ENCODE data around the gene MAP2K2. TPM values are rescaled to one million over a fixed set of nuclear protein-coding genes. Genes with fewer than 3 reads are reported as not detected.

The MAP2K2 gene
- total and polyA plus RNA-seq, 9 of the 15 experiments (the other 6 are each of a cell fraction or from before 2014, with no cell fraction given): 1.0 to 151 (median 58.3) TPM

GRCh38 chr19:4057931-4058692 lies 65.8 kb downstream of the MAP2K2 start:
- H3K36me3 ChIP-seq (ENCODE audit: control insufficient read depth, insufficient read depth, low read length): peaks cover 83% of the 10 kb centered on the region; the same call in 2 of the 3 replicates
- H4K20me1 ChIP-seq (replicated peaks; ENCODE audit: control insufficient read depth, insufficient read depth, low read length): peaks cover 60% of the 10 kb centered on the region
- TF ChIP-seq SIN3A (IDR thresholded peaks at IDR 0.05; ENCODE audit: borderline replicate concordance in 2 of 2, control insufficient read depth in 1 of 2, low read depth in 2 of 2, low read length in 2 of 2): peak in 1 of 2 experiments; percentile 22; a peak in 1 of 4 replicates
- no peak for TF ChIP-seq TCFL5 (CRISPR knock-in tag; conservative IDR thresholded peaks at IDR 0.05)
- TF ChIP-seq ZNF699 (CRISPR knock-in tag; IDR thresholded peaks at IDR 0.05; ENCODE audit: insufficient replicate concordance): no peak
- TF ChIP-seq TAF1 (IDR thresholded peaks at IDR 0.05; ENCODE audit: control insufficient read depth, extremely low read depth, insufficient read depth, low read length, severe bottlenecking): peak; percentile 38
- peak; percentile 93 for TF ChIP-seq ATF3 (IDR thresholded peaks at IDR 0.05)
- TF ChIP-seq ATF3 (CRISPR knock-in tag; conservative IDR thresholded peaks at IDR 0.05): no peak
- TF ChIP-seq ZNF780A (CRISPR knock-in tag; IDR thresholded peaks at IDR 0.05): no peak
- no peak for TF ChIP-seq HDAC6 (IDR thresholded peaks at IDR 0.05; ENCODE audit: low read depth, low read length)
- peak; percentile 67 to 88; a peak in 3 of 4 replicates for TF ChIP-seq UBTF (IDR thresholded peaks at IDR 0.05; ENCODE audit: borderline replicate concordance in 1 of 2, low read depth in 2 of 2, low read length in 2 of 2)
- TF ChIP-seq ELF4 (CRISPR knock-in tag; IDR thresholded peaks at IDR 0.05): no peak
- TF ChIP-seq NCOR1 (IDR thresholded peaks at IDR 0.05): peak; percentile 47
- no peak for TF ChIP-seq ZNF282 (CRISPR knock-in tag; IDR thresholded peaks at IDR 0.05)
- peak; percentile 96 for TF ChIP-seq HDAC2 (IDR thresholded peaks at IDR 0.05)
- TF ChIP-seq GMEB1 (CRISPR knock-in tag; IDR thresholded peaks at IDR 0.05): no peak
- no peak for TF ChIP-seq STAG1 (CRISPR knock-in tag; IDR thresholded peaks at IDR 0.05; ENCODE audit: borderline replicate concordance)
- TF ChIP-seq MBD2 (IDR thresholded peaks at IDR 0.05; ENCODE audit: borderline replicate concordance, low read depth): no peak

More at GRCh38 chr19:4057931-4058692, 65.8 kb downstream of the MAP2K2 start:
- no TSS peak for BruUV-seq (replicated peaks)
- H3K79me2 ChIP-seq (ENCODE audit: control insufficient read depth, insufficient read depth, low read length): peaks cover 99% of the 10 kb centered on the region
- H3K9me1 ChIP-seq (ENCODE audit: control insufficient read depth, insufficient read depth, low read length): peaks cover 14% of the 10 kb centered on the region
- peak overlapping the region; percentile 88 for H3K27ac ChIP-seq (ENCODE audit: extremely low read depth, low read depth, low read length)
- ChIA-PET CTCF (ENCODE audit: low intra/inter-chr PET ratio) (interaction anchor here (0.5 kb wide), 1 partner anchor 341 kb away, joined by 5 read pairs; no protein-coding TSS in a partner anchor), POLR2A (interaction anchor here (0.5 to 1.8 kb wide), 6 partner anchors 9 to 73 kb away, joined by 3 to 7 read pairs (median 3); no protein-coding TSS in a partner anchor)
- H3K4me3 ChIP-seq: peak overlapping the region; percentile 33; the same call in 1 of the 2 replicates
- no peaks in the 10 kb centered on the region for H3K27me3 ChIP-seq (ENCODE audit: control insufficient read depth in 2 of 2, insufficient read depth in 2 of 2, low read length in 2 of 2)
- in situ Hi-C loops (cut with MboI) (no loop called here), intact Hi-C loops (cut with micrococcal nuclease) (no loop called here)
- peaks cover 30 to 66% of the 10 kb centered on the region in 2 experiments; a peak in 4 of 5 replicates for H3K4me1 ChIP-seq (replicated peaks in 1 of 2; ENCODE audit: control insufficient read depth in 2 of 2, insufficient read depth in 2 of 2, low read length in 2 of 2)
- H3K4me2 ChIP-seq (ENCODE audit: insufficient read depth, low read length): peak overlapping the region; percentile 66
- 35% methylated on average over 11 of the region's 22 CpGs for WGBS (ENCODE audit: insufficient coverage, low coverage, missing lambda C conversion rate)
- ATAC-seq: peak; percentile 89
- peak overlapping the region; percentile 76 to 95 for H3K9ac ChIP-seq (ENCODE audit: insufficient read depth in 1 of 2, low read depth in 2 of 2, low read length in 2 of 2)
- FAIRE-seq: peak; percentile 92
- no peak overlapping the region for H2AFZ ChIP-seq (ENCODE audit: low read depth, low read length)
- H3K9me3 ChIP-seq (replicated peaks; ENCODE audit: control insufficient read depth, insufficient read depth, low read depth, low read length): no peaks in the 10 kb centered on the region; the same call in 1 of the 2 replicates
- peak; percentile 82 to 92 (median 87) for DNase-seq (ENCODE audit: extremely low read depth in 1 of 4, low spot score in 3 of 4)
